AG04449 (cell line): ENCODE results near the gene NDOR1.
A peak's percentile ranks its signal among the peaks of the same experiment; 100 is the strongest.

Experiments
- CTCF ChIA-PET: fragments of 350-600 bp; formaldehyde crosslinking; extraction: SDS; loops from one replicate; lab custom pipeline; 2021; ENCODE audit warnings: antibody characterized with exemption; lab: Yijun Ruan, JAX
- POLR2A ChIA-PET: fragments of 400-600, 350-600 bp; formaldehyde crosslinking; extraction: SDS; loops from one replicate; lab custom pipeline; 2020; ENCODE audit warnings: antibody characterized with exemption, inconsistent platforms; lab: Yijun Ruan, JAX
- DNase-seq: peaks from one replicate; pipeline ENCODE4 v3.0.0-alpha.2; 2010; ENCODE audit warnings: low read depth, low spot score
- H3K4me3 ChIP-seq: 2 replicates; pipeline ENCODE4 v1.5.1; 2011; ENCODE audit warnings: low read depth, mild to moderate bottlenecking, control low read depth, low read length
- CTCF ChIP-seq: IDR thresholded peaks from one replicate; pipeline ENCODE4 v1.5.1; 2011; ENCODE audit warnings: mild to moderate bottlenecking, moderate library complexity, low read length, control low read depth, inconsistent platforms; ENCODE audit not compliant: insufficient read depth; ENCODE audit errors: missing control alignments

The NDOR1 gene

GRCh38 chr9:137171149-137171900 is 34.2 kb upstream of the NDOR1 start:
- ChIA-PET POLR2A (interaction anchor here (0.6 to 1.2 kb wide), 3 partner anchors 42 to 70 kb away, joined by 3 to 4 read pairs (median 3); partner anchors contain the start of gene TUBB4B), CTCF (interaction anchor here (0.7 to 1.8 kb wide), 3 partner anchors 21 to 65 kb away, joined by 3 to 4 read pairs (median 4); no protein-coding TSS in a partner anchor)
- no peak overlapping the region for H3K4me3 ChIP-seq
- DNase-seq = no peak
- TF ChIP-seq CTCF = no peak

GRCh38 chr9:137172901-137173795 is 32.4 kb upstream of the NDOR1 start:
- CTCF ChIA-PET = interaction anchor here (1.3 to 5.4 kb wide), 3 partner anchors 14 to 23 kb away, joined by 4 to 30 read pairs (median 4); partner anchors contain the start of genes ANAPC2 and SSNA1
- H3K4me3 ChIP-seq = no peak overlapping the region
- DNase-seq = no peak
- TF ChIP-seq CTCF = no peak
- POLR2A ChIA-PET = interaction anchor here (0.6 kb wide), 1 partner anchor 254 kb away, joined by 5 read pairs; no protein-coding TSS in a partner anchor

GRCh38 chr9:137173796-137174664 is 31.5 kb upstream of the NDOR1 start:
- DNase-seq = no peak
- ChIA-PET CTCF (interaction anchor here (1.2 to 5.4 kb wide), 2 partner anchors 14 to 116 kb away, joined by 3 to 30 read pairs; partner anchors contain the start of genes ANAPC2 and SSNA1), POLR2A (interaction anchor here (0.6 to 1.2 kb wide), 3 partner anchors 9 to 255 kb away, joined by 4 to 5 read pairs (median 5); partner anchors contain the start of gene MAN1B1)
- no peak for TF ChIP-seq CTCF
- no peak overlapping the region for H3K4me3 ChIP-seq

GRCh38 chr9:137174722-137175293 is 30.7 kb upstream of the NDOR1 start:
- TF ChIP-seq CTCF = no peak
- CTCF ChIA-PET = interaction anchor here (1.2 to 5.4 kb wide), 2 partner anchors 14 to 116 kb away, joined by 3 to 30 read pairs; partner anchors contain the start of genes ANAPC2 and SSNA1
- POLR2A ChIA-PET = interaction anchor here (0.6 to 1.2 kb wide), 3 partner anchors 8 to 88 kb away, joined by 3 to 5 read pairs (median 4); partner anchors contain the start of genes MAN1B1 and SSNA1
- DNase-seq = no peak
- H3K4me3 ChIP-seq = no peak overlapping the region

- no peak for DNase-seq
- TF ChIP-seq CTCF = peak; percentile 22
- ChIA-PET CTCF (interaction anchor here (1.2 to 5.4 kb wide), 2 partner anchors 13 to 117 kb away, joined by 3 to 30 read pairs; partner anchors contain the start of genes ANAPC2 and SSNA1), POLR2A (interaction anchor here (1.1 kb wide), 1 partner anchor 13 kb away, joined by 3 read pairs; the partner anchor contains the start of gene SSNA1)
- no peak overlapping the region for H3K4me3 ChIP-seq
Observed at GRCh38 chr9:137175345-137175961, 30.0 kb upstream of the NDOR1 start.
